ENCODE measurements around the gene IL23A.
A peak's percentile ranks its signal among the peaks of the same experiment; 100 is the strongest.

IL23A gene

GRCh38 chr12:56375598-56376434, 37.1 kb downstream of the IL23A start:
- H3K4me1 Mint-ChIP-seq: no peaks in the 10 kb centered on the region
- TF ChIP-seq CTCF (IDR thresholded peaks at IDR 0.05; ENCODE audit: unreplicated experiment in 3 of 3): no peak
- H3K27ac Mint-ChIP-seq: no peak overlapping the region
- H3K36me3 Mint-ChIP-seq (ENCODE audit: low read depth): no peaks in the 10 kb centered on the region
- H3K4me3 Mint-ChIP-seq: no peak overlapping the region
- H3K9me3 Mint-ChIP-seq: peaks cover 12% of the 10 kb centered on the region
- H3K27me3 Mint-ChIP-seq (ENCODE audit: low read depth): peaks cover 4% of the 10 kb centered on the region

- Mint-ChIP-seq H3K36me3 (ENCODE audit: low read depth) (no peaks in the 10 kb centered on the region), H3K27ac (no peak overlapping the region), H3K4me3 (no peak overlapping the region), H3K27me3 (ENCODE audit: low read depth) (peaks cover 4% of the 10 kb centered on the region), H3K4me1 (no peaks in the 10 kb centered on the region), H3K9me3 (peaks cover 11% of the 10 kb centered on the region)
- no peak for TF ChIP-seq CTCF (IDR thresholded peaks at IDR 0.05; ENCODE audit: unreplicated experiment in 3 of 3)
These were observed 38.8 kb downstream of the IL23A start for GRCh38 chr12:56377310-56377988.

GRCh38 chr12:56377989-56378316, 39.3 kb downstream of the IL23A start:
- peaks cover 4% of the 10 kb centered on the region for H3K27me3 Mint-ChIP-seq (ENCODE audit: low read depth)
- no peak overlapping the region for H3K4me3 Mint-ChIP-seq
- H3K27ac Mint-ChIP-seq: no peak overlapping the region
- no peak for TF ChIP-seq CTCF (IDR thresholded peaks at IDR 0.05; ENCODE audit: unreplicated experiment in 3 of 3)
- peaks cover 6% of the 10 kb centered on the region for H3K9me3 Mint-ChIP-seq
- H3K36me3 Mint-ChIP-seq (ENCODE audit: low read depth): no peaks in the 10 kb centered on the region
- H3K4me1 Mint-ChIP-seq: no peaks in the 10 kb centered on the region

GRCh38 chr12:56382611-56383010, 43.9 kb downstream of the IL23A start:
- no peak overlapping the region for H3K27ac Mint-ChIP-seq
- H3K4me1 Mint-ChIP-seq: peaks cover 9% of the 10 kb centered on the region
- TF ChIP-seq CTCF (IDR thresholded peaks at IDR 0.05; ENCODE audit: unreplicated experiment in 3 of 3): no peak
- no peak overlapping the region for H3K4me3 Mint-ChIP-seq
- H3K9me3 Mint-ChIP-seq: no peaks in the 10 kb centered on the region
- peaks cover 11% of the 10 kb centered on the region for H3K27me3 Mint-ChIP-seq (ENCODE audit: low read depth)
- no peaks in the 10 kb centered on the region for H3K36me3 Mint-ChIP-seq (ENCODE audit: low read depth)

GRCh38 chr12:56385873-56386272, 47.2 kb downstream of the IL23A start:
- TF ChIP-seq CTCF (IDR thresholded peaks at IDR 0.05; ENCODE audit: unreplicated experiment in 3 of 3): no peak
- peak overlapping the region in 2 of 3 experiments; percentile 40 to 59 for H3K27ac Mint-ChIP-seq
- H3K27me3 Mint-ChIP-seq (ENCODE audit: low read depth): peaks cover 11% of the 10 kb centered on the region
- H3K9me3 Mint-ChIP-seq: no peaks in the 10 kb centered on the region
- H3K4me3 Mint-ChIP-seq: no peak overlapping the region
- H3K36me3 Mint-ChIP-seq (ENCODE audit: low read depth): no peaks in the 10 kb centered on the region
- H3K4me1 Mint-ChIP-seq: peaks cover 18% of the 10 kb centered on the region

Data from nephron (organoid).